ENCODE results near the gene SIAH2. TPM values are rescaled to one million over a fixed set of nuclear protein-coding genes. Genes with fewer than 3 reads are reported as not detected.

Gene SIAH2
- total and polyA plus RNA-seq, 9 of the 15 experiments (the other 6 are each of a cell fraction or from before 2014, with no cell fraction given): 4.8 to 39.0 (median 29.9) TPM

- TF ChIP-seq, protein P1, sequence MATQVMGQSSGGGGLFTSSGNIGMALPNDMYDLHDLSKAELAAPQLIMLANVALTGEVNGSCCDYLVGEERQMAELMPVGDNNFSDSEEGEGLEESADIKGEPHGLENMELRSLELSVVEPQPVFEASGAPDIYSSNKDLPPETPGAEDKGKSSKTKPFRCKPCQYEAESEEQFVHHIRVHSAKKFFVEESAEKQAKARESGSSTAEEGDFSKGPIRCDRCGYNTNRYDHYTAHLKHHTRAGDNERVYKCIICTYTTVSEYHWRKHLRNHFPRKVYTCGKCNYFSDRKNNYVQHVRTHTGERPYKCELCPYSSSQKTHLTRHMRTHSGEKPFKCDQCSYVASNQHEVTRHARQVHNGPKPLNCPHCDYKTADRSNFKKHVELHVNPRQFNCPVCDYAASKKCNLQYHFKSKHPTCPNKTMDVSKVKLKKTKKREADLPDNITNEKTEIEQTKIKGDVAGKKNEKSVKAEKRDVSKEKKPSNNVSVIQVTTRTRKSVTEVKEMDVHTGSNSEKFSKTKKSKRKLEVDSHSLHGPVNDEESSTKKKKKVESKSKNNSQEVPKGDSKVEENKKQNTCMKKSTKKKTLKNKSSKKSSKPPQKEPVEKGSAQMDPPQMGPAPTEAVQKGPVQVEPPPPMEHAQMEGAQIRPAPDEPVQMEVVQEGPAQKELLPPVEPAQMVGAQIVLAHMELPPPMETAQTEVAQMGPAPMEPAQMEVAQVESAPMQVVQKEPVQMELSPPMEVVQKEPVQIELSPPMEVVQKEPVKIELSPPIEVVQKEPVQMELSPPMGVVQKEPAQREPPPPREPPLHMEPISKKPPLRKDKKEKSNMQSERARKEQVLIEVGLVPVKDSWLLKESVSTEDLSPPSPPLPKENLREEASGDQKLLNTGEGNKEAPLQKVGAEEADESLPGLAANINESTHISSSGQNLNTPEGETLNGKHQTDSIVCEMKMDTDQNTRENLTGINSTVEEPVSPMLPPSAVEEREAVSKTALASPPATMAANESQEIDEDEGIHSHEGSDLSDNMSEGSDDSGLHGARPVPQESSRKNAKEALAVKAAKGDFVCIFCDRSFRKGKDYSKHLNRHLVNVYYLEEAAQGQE (IDR thresholded peaks at IDR 0.05; ENCODE audit: borderline replicate concordance): peak; percentile 49; the same call in 1 of the 2 replicates
- TF ChIP-seq, protein P1 (CRISPR knock-in tag; IDR thresholded peaks at IDR 0.05; ENCODE audit: low read depth): no peak
- TF ChIP-seq SETDB1 (IDR thresholded peaks at IDR 0.05; ENCODE audit: low read length) (no peak), RCOR1 (IDR thresholded peaks at IDR 0.05; ENCODE audit: borderline replicate concordance in 1 of 2, low read depth in 2 of 2, low read length in 2 of 2) (peak in 1 of 2 experiments; percentile 96; a peak in 2 of 4 replicates), ZNF76 (CRISPR knock-in tag; IDR thresholded peaks at IDR 0.05; ENCODE audit: borderline replicate concordance) (no peak), USF1 (CRISPR knock-in tag; IDR thresholded peaks at IDR 0.05) (peak; percentile 87), RAD51 (IDR thresholded peaks at IDR 0.05; ENCODE audit: borderline replicate concordance, low read depth) (peak; percentile 99), HDAC2 (IDR thresholded peaks at IDR 0.05) (peak; percentile 57; the same call in 1 of the 2 replicates), KDM1A (IDR thresholded peaks at IDR 0.05) (peak; percentile 91), NFYB (IDR thresholded peaks at IDR 0.05; ENCODE audit: extremely low read depth, insufficient read length) (peak; percentile 47), USF2 (CRISPR knock-in tag; IDR thresholded peaks at IDR 0.05) (peak; percentile 89), NKRF (IDR thresholded peaks at IDR 0.05; ENCODE audit: borderline replicate concordance) (no peak), ZNF347 (CRISPR knock-in tag; IDR thresholded peaks at IDR 0.05; ENCODE audit: low read depth) (no peak), HDAC1 (IDR thresholded peaks at IDR 0.05) (peak in 1 of 2 experiments; percentile 60; a peak in 1 of 4 replicates), TFE3 (CRISPR knock-in tag; IDR thresholded peaks at IDR 0.05) (peak; percentile 98)
Observed at GRCh38 chr3:150771600-150771999, 8.6 kb upstream of the SIAH2 start (continued).
